ENCODE data around the gene CPNE6.

DNA sequence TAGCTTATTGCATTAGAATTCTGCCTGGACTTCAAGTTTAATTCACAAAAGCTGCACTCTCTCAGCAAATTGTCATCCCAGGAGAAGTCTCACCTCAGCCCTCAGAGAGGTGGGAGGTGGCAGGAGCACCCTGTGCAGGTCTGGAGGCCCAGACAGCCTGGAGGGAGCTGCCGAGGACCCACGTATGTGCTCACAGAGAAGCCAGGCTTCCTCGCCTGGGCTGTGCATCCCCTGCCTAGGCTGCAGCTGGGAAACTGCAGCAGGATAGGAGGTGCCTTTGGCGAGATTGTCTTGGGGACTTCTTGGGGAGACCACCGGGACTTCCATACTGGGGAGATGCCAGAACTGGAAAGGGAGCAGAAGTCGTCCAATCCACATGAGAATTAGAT, 8.8 kb downstream of the CPNE6 start:
- no peak for TF ChIP-seq CTCF (tag by site-specific recombination; IDR thresholded peaks at IDR 0.05)
- TF ChIP-seq ZNF830 (tag by site-specific recombination; IDR thresholded peaks at IDR 0.05; ENCODE audit: low read depth) = no peak
- no peak for TF ChIP-seq YY1 (tag by site-specific recombination; IDR thresholded peaks at IDR 0.05)
- no peak for TF ChIP-seq ZNF26 (tag by site-specific recombination; IDR thresholded peaks at IDR 0.05)
- TF ChIP-seq, protein P1, sequence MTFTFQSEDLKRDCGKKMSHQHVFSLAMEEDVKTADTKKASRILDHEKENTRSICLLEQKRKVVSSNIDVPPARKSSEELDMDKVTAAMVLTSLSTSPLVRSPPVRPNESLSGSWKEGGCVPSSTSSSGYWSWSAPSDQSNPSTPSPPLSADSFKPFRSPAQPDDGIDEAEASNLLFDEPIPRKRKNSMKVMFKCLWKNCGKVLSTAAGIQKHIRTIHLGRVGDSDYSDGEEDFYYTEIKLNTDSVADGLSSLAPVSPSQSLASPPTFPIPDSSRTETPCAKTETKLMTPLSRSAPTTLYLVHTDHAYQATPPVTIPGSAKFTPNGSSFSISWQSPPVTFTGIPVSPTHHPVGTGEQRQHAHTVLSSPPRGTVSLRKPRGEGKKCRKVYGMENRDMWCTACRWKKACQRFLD (tag by site-specific recombination; IDR thresholded peaks at IDR 0.05) = no peak

All from HEK293 (cell line).